Thyroid gland (tissue), 4 donors: ENCODE results near the gene HSD17B12.

Experiments
- CTCF ChIP-seq, 6 experiments: fragments of 200-600 bp in 3 of 6; fragments of 450-650 bp in 3 of 6; sonication (generic) in 3 of 6; IDR thresholded peaks; one replicate each; pipeline ENCODE4 v1.5.1; 2016 to 2019; ENCODE audit warnings: antibody characterized with exemption in 6 of 6, mild to moderate bottlenecking in 2 of 6, inconsistent platforms in 1 of 6, moderate library complexity in 1 of 6
- POLR2A ChIP-seq, 2 donors: fragments of 450-650 bp; IDR thresholded peaks; one replicate each; pipeline ENCODE4 v1.6.1; 2017; ENCODE audit warnings: antibody characterized with exemption in 2 of 2, mild to moderate bottlenecking in 2 of 2, moderate library complexity in 1 of 2

GRCh38 chr11:43871051-43871450 lies 190.5 kb downstream of the HSD17B12 start:
- no peak for TF ChIP-seq CTCF (IDR thresholded peaks at IDR 0.05)
- TF ChIP-seq POLR2A (IDR thresholded peaks at IDR 0.05), result no peak
